Activated CD8-positive, alpha-beta memory T cell treated with anti-CD3 and anti-CD28 coated beads for 1 hour (primary cell): ENCODE results near the gene LRP1-AS.

Experiments
- DNase-seq, 2 donors: peaks; one replicate each; pipeline ENCODE4 v3.0.0-alpha.2; 2020; ENCODE audit warnings: low read depth in 1 of 2; ENCODE audit errors: extremely low read depth in 1 of 2

LRP1-AS gene

DNA sequence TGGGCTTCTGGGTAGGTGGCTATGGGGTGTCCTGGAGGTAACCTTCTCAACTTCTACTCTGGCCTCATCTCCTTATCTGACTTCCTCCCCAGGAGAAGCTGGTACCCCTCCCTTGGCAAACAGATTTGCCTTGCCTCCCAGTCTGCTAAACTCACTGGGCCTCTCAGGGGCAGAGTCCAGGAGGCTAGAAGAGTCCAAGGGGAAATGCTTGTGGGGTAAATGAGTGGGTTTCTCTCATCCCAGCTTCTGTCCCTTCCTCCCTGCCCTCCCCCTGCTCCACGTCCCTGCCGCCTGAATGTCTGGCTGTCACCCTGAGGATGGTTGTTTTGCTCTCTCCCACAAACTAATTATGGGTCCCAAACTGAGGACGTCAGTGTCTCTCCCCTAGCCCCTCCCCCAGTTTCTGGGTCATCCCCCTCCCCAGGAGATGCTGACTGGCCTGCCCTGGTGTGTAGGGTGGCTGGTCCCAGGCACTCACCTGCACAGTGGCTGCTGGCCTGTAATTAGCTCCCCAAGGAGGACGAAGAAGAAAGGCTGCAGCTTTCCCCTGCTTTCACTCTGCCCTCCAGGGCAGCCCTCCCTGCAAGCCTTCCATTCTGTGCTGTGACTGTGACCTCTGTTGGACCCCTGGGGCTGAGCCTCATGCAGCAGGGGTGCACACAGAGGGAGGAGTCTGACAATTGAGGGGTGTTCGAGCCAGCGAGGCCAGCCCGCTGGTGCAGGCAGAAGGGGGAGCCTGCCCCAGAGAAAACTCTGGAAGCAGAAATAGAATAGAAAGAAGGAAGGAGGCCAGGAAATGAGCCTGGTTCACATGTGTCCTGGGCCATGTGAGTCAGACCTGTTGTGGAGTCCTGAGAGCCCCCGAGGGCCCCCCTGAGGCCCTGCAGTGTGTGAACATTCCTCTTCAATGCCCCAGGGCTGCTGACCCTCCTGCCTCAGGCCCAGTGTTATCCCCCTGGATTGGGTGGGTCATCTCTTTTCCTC lies at the start of gene LRP1-AS:
Gene LRP1-AS (minus strand): TSS at position 659 of the 984 bp plus-strand sequence.
- no peak for DNase-seq

- no peak for DNase-seq
Measured at GRCh38 chr12:57196956-57197355, 49.5 kb upstream of the LRP1-AS start.

DNA sequence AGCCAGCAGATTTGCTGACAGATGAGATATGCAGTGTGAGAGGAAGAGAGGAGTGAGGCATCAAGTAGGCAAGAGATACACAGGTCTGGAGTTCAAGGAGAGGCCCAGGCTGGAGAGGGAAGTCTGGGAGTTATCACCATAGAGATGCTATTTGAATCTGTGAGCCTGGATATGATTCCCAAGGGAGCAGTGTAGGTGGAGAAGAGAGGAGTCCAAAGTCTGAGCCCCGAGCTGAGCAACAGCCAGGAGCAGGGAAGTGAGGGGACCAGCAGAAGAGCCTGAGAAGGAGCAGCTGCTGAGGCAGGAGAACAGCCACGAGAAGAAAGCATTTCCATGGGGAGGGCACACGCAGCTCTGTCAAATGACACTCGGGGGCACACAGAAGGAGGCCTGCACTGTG lies 49.0 kb upstream of the LRP1-AS start:
- DNase-seq = no peak

DNA sequence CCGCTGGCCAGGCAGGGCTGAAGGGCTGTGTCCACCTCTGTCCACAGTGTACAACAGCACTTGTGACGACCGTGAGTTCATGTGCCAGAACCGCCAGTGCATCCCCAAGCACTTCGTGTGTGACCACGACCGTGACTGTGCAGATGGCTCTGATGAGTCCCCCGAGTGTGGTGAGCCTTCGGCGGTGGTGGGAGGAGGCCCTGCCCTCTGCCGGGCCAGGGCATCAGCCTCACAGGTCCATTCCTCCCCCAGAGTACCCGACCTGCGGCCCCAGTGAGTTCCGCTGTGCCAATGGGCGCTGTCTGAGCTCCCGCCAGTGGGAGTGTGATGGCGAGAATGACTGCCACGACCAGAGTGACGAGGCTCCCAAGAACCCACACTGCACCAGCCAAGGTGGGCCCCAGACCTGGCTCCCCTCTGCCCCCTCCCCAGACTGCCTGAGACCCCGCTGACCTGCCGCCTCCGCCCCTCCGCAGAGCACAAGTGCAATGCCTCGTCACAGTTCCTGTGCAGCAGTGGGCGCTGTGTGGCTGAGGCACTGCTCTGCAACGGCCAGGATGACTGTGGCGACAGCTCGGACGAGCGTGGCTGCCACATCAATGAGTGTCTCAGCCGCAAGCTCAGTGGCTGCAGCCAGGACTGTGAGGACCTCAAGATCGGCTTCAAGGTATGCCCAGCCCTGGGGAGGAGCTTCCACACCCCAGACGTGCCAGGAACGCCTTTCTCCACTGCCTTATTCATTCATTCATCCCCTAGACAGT lies 48.4 kb upstream of the LRP1-AS start:
- DNase-seq = no peak

- DNase-seq = no peak
Measured at GRCh38 chr12:57195186-57195585, 47.8 kb upstream of the LRP1-AS start.

DNA sequence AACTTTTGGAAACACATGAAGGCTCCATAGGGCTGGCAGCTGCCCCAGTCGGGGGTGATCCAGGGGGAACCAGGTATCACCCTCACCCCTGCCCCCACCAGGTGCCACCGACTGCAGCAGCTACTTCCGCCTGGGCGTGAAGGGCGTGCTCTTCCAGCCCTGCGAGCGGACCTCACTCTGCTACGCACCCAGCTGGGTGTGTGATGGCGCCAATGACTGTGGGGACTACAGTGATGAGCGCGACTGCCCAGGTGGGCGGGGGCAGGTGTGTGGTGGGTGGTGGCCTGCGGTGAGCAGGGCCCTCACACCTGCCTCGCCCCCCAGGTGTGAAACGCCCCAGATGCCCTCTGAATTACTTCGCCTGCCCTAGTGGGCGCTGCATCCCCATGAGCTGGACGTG lies 46.8 kb upstream of the LRP1-AS start:
- no peak for DNase-seq

DNA sequence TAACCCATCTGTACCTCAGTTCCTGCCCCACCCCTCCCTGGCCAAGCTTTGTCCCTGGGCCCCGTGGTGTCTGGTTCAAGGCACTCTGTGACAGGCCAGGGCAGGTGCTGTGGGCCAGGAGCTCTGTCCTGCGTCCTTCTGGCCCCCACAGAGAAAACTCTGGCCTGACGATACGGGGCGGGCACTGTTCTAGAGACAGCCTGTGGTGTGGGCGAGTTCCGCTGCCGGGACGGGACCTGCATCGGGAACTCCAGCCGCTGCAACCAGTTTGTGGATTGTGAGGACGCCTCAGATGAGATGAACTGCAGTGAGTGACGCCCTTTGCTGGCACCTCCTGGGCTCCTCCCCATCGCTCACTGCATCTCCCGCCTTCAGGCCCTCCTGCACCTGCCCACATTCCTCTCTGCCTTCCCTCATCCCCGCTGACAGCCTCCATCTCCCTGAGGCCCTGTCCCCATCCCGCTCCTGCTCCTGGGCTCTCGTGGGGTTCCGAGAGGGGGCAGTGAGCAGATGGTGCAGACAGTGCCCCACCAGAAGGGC lies 46.4 kb upstream of the LRP1-AS start:
- no peak for DNase-seq

- no peak for DNase-seq
Measured at GRCh38 chr12:57192920-57193319, 45.5 kb upstream of the LRP1-AS start.

DNA sequence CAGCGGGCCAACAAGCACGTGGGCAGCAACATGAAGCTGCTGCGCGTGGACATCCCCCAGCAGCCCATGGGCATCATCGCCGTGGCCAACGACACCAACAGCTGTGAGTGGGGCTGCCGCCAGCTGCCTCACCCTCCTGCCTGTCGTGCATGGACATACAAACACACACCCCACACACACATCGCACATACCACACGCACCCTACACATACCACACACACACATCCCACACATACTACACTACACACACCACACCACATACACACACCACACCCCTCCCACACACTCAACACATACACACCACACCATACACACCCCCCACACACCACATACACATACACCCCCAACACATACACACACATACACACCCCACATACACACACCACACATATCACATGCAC lies 44.0 kb upstream of the LRP1-AS start:
- no peak for DNase-seq

DNA sequence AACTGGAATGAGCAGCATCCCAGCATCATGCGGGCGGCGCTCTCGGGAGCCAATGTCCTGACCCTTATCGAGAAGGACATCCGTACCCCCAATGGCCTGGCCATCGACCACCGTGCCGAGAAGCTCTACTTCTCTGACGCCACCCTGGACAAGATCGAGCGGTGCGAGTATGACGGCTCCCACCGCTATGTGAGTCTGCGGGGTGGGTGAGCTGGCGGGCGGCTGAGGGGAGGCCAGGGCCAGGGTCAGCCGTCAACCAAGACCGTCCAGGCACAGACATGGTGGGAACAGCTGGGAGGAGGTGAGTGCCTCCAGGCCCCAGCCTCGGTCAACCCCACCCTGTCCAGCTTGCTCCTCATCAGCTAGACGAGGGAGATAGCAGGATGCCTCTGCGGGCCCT lies 43.4 kb upstream of the LRP1-AS start:
- no peak for DNase-seq

DNA sequence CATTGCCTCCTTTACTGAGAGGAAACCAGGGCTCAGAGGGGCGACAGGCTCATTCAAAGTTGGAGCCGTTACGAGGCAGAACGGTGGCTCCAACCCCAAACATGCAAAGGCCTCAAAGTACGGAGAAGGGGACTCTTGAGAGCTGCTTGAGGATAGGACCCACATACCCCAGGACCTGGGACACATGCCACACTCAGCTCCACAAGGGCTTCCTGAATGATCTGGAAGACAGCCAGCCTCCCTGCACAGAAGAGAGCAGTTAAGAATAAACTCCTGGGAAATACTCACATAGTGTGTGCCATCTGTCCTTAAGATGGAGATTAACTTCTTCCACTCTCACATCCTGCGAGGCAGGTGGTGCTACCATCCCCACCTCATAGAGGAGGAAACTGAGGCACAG lies 42.6 kb upstream of the LRP1-AS start:
- DNase-seq = no peak

GRCh38 chr12:57188090-57188425 lies 40.6 kb upstream of the LRP1-AS start:
- DNase-seq = no peak

DNA sequence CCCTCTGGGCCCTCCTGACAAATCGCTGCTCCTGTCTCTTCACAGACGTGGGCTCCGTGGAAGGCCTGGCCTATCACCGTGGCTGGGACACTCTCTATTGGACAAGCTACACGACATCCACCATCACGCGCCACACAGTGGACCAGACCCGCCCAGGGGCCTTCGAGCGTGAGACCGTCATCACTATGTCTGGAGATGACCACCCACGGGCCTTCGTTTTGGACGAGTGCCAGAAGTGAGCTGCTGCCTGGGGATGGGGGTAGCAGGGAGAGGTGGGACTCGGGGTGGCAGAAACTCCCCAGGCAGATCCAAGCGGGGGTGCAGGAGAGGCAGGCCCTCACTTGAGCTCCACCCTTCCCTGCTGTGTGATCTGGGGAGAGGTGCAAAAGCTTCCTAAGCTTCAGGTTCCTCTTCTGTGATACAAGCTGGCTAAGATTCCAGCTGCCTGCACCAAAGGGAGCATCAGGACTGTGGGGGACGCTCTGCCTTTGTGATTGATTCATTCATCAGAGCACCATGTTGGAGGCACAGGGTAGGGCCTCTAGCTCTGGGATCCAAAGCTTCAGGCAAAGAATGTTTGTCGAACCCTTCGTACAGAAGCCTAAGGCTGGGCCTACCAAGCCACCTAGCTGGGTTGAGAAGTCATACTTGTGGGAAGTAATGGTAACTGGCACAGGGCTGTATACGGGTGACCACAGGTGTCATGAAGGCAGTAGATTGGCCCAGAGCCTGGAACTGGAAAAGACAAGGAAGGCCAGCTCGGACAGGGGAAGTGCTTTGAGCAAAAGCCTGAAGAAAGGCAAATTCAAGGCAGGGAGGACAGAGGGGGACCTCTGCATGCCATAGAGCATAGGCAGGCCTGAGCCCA lies 40.0 kb upstream of the LRP1-AS start:
- no peak for DNase-seq

GRCh38 chr12:57185906-57186508 lies 38.6 kb upstream of the LRP1-AS start:
- DNase-seq = no peak

GRCh38 chr12:57185403-57185802 lies 38.0 kb upstream of the LRP1-AS start:
- no peak for DNase-seq

- DNase-seq = no peak
Measured at GRCh38 chr12:57183939-57184725, 36.7 kb upstream of the LRP1-AS start.

- DNase-seq = peak; percentile 41 to 62
Measured at GRCh38 chr12:57182918-57183575, 35.6 kb upstream of the LRP1-AS start.

GRCh38 chr12:57181561-57182155 lies 34.2 kb upstream of the LRP1-AS start:
- DNase-seq = no peak

DNA sequence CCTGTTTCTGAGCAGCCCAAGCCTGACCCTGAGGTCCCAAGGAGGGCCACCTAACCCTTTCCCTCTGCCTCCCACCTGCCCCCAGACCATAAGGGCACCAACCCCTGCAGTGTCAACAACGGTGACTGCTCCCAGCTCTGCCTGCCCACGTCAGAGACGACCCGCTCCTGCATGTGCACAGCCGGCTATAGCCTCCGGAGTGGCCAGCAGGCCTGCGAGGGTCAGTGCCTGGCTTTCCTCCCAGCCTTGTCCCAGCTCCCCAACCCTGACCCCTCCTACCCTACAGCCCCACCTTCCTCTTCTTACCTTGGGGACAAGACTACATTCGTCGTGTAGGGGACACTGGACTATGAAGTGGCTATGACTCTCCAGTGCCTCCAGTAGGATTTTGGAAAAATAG lies 33.7 kb upstream of the LRP1-AS start:
- no peak for DNase-seq
